HCT116 (cell line): ENCODE results near the gene CCSER1. TPM values are rescaled to one million over a fixed set of nuclear protein-coding genes. Genes with fewer than 3 reads are reported as not detected.

Source experiments
- ATAC-seq: fragments of 200-7000 bp; cut with Tn5 transposase; 2 replicates; pipeline ENCODE4 v1.9.1; 2020; ENCODE audit warnings: mild to moderate bottlenecking, moderate library complexity
- BruUV-seq: library from RNA; stranded (reverse); fragments of 400-500 nt; replicated peaks from 2 replicates; lab custom pipeline; 2021; lab: Mats Ljungman, UMichigan
- CTCF ChIA-PET: fragments of 300-600 bp; sonication (Branson Sonifier 250); formaldehyde crosslinking; loops from one replicate; lab custom pipeline; 2021; ENCODE audit warnings: antibody characterized with exemption; lab: Charles Lee
- POLR2A ChIA-PET: fragments of 300-600, 350-600 bp; sonication (Branson Sonifier 250); formaldehyde crosslinking; loops from one replicate; lab custom pipeline; 2021; ENCODE audit warnings: antibody characterized with exemption; lab: Charles Lee
- RAD21 ChIA-PET, 2 experiments: fragments of 300-600 bp; sonication (Branson Sonifier 250); formaldehyde crosslinking; loops; one replicate each; lab custom pipeline; 2023; ENCODE audit warnings: low total read pairs in 2 of 2; ENCODE audit not compliant: uncharacterized antibody in 2 of 2, unreplicated experiment in 2 of 2, low non-redundant PET in 1 of 2; lab: Charles Lee
- DNase-seq: peaks from one replicate; pipeline ENCODE4 v3.0.0-alpha.2; 2010; ENCODE audit warnings: low read depth, low spot score
- H2AFZ ChIP-seq: fragments of 200-600 bp; shearing (Covaris generic), sonication (generic); 2 replicates; pipeline ENCODE4 v1.6.1; 2017; ENCODE audit warnings: low read depth, mixed run types, mixed read lengths, antibody characterized with exemption, low read length; ENCODE audit not compliant: poor library complexity, severe bottlenecking
- H3K27ac ChIP-seq: 2 replicates; pipeline ENCODE4 v1.5.1; 2012; ENCODE audit warnings: low read depth, low read length
- H3K27me3 ChIP-seq: fragments of 200-600 bp; sonication (generic); 2 replicates; pipeline ENCODE4 v1.6.1; 2016; ENCODE audit warnings: mixed run types, low read length, mixed read lengths; ENCODE audit not compliant: insufficient read depth
- H3K36me3 ChIP-seq, 2 experiments: fragments of 200-500 bp in 1 of 2; fragments of 200-600 bp in 1 of 2; sonication (Bioruptor generic) in 1 of 2; sonication (generic) in 1 of 2; 2 replicates each; pipeline versions ENCODE4 v1.5.1 to v1.6.1; 2014 to 2016; ENCODE audit warnings: low read length in 2 of 2, inconsistent platforms in 1 of 2, mixed read lengths in 1 of 2, mixed run types in 1 of 2; ENCODE audit not compliant: insufficient read depth in 2 of 2, control insufficient read depth in 1 of 2
- H3K4me1 ChIP-seq, 2 experiments: fragments of 200-600 bp in 1 of 2; sonication (generic) in 1 of 2; 2 replicates each; pipeline versions ENCODE4 v1.5.1 to v1.6.1; 2012 to 2017; ENCODE audit warnings: low read length in 2 of 2, inconsistent platforms in 1 of 2, mild to moderate bottlenecking in 1 of 2, mixed read lengths in 1 of 2, mixed run types in 1 of 2, moderate library complexity in 1 of 2; ENCODE audit not compliant: insufficient read depth in 2 of 2, control insufficient read depth in 1 of 2
- H3K4me2 ChIP-seq: fragments of 200-600 bp; sonication (generic); 2 replicates; pipeline ENCODE4 v1.6.1; 2017; ENCODE audit warnings: mixed run types, low read length, mixed read lengths
- H3K4me3 ChIP-seq, 2 experiments: fragments of 200-600 bp in 1 of 2; sonication (generic) in 1 of 2; replicated peaks in 1 of 2; 2 replicates each; pipeline ENCODE4 v1.5.1; 2011 to 2016; ENCODE audit warnings: low read length in 2 of 2, control low read depth in 1 of 2, low read depth in 1 of 2, mild to moderate bottlenecking in 1 of 2, mixed read lengths in 1 of 2, mixed run types in 1 of 2
- H3K79me2 ChIP-seq: fragments of 200-600 bp; sonication (generic); 2 replicates; pipeline ENCODE4 v1.6.1; 2017; ENCODE audit warnings: mild to moderate bottlenecking, mixed run types, low read length, moderate library complexity, mixed read lengths; ENCODE audit not compliant: insufficient read depth
- H3K9ac ChIP-seq: fragments of 200-600 bp; sonication (generic); 2 replicates; pipeline ENCODE4 v1.6.1; 2016; ENCODE audit warnings: low read length, mixed read lengths
- H3K9me2 ChIP-seq: fragments of 200-600 bp; sonication (generic), shearing (Covaris generic); 2 replicates; pipeline ENCODE4 v1.6.1; 2017; ENCODE audit warnings: mixed run types, mild to moderate bottlenecking, moderate library complexity; ENCODE audit not compliant: insufficient read depth
- H3K9me3 ChIP-seq, 2 experiments: fragments of 200-500 bp in 1 of 2; fragments of 200-600 bp in 1 of 2; sonication (Bioruptor generic) in 1 of 2; sonication (generic) in 1 of 2; 2 replicates each; pipeline ENCODE4 v1.6.1; 2014 to 2017; ENCODE audit warnings: low read length in 2 of 2, mixed read lengths in 2 of 2, inconsistent platforms in 1 of 2, low read depth in 1 of 2, mild to moderate bottlenecking in 1 of 2, mixed run types in 1 of 2, moderate library complexity in 1 of 2; ENCODE audit not compliant: control insufficient read depth in 1 of 2, insufficient read depth in 1 of 2
- H4K20me1 ChIP-seq: fragments of 200-600 bp; sonication (generic), shearing (Covaris generic); 2 replicates; pipeline ENCODE4 v1.6.1; 2017; ENCODE audit warnings: mixed run types, mild to moderate bottlenecking, moderate library complexity; ENCODE audit not compliant: insufficient read depth
- CEBPB ChIP-seq: IDR thresholded peaks from 2 replicates; pipeline ENCODE4 v1.6.1; 2012; ENCODE audit warnings: low read depth
- EZH2phosphoT487 ChIP-seq: fragments of 200-600 bp; IDR thresholded peaks from 2 replicates; pipeline ENCODE4 v1.6.1; 2018; ENCODE audit warnings: antibody characterized with exemption, borderline replicate concordance
- JUND ChIP-seq: IDR thresholded peaks from 2 replicates; pipeline ENCODE4 v1.6.1; 2012
- POLR2A ChIP-seq: IDR thresholded peaks from 2 replicates; pipeline ENCODE4 v1.7.0; 2011; ENCODE audit warnings: borderline replicate concordance; ENCODE audit not compliant: insufficient read depth, insufficient read length; ENCODE audit errors: extremely low read depth
- POLR2AphosphoS5 ChIP-seq: IDR thresholded peaks from 2 replicates; pipeline ENCODE4 v1.6.1; 2011; ENCODE audit warnings: mild to moderate bottlenecking, low read depth, low read length, moderate library complexity
- SIN3A ChIP-seq: IDR thresholded peaks from 2 replicates; pipeline ENCODE4 v1.6.1; 2012; ENCODE audit warnings: low read depth
- SP1 ChIP-seq: IDR thresholded peaks from 2 replicates; pipeline ENCODE4 v1.6.1; 2012; ENCODE audit warnings: low read depth
- SRF ChIP-seq: IDR thresholded peaks from 2 replicates; pipeline ENCODE4 v1.6.1; 2012; ENCODE audit warnings: low read depth
- TCF7L2 ChIP-seq: IDR thresholded peaks from 2 replicates; pipeline ENCODE4 v1.7.0; 2011; ENCODE audit warnings: borderline replicate concordance, inconsistent platforms; ENCODE audit not compliant: insufficient read depth, insufficient read length; ENCODE audit errors: extremely low read depth
- YY1 ChIP-seq: IDR thresholded peaks from 2 replicates; pipeline ENCODE4 v1.6.1; 2011; ENCODE audit warnings: low read length, low read depth, moderate library complexity, mild to moderate bottlenecking; ENCODE audit not compliant: insufficient replicate concordance; ENCODE audit errors: extremely low read depth
- ZFX ChIP-seq: fragments of 450-650 bp; IDR thresholded peaks from 2 replicates; pipeline ENCODE4 v1.6.1; 2017
- ZNF274 ChIP-seq: fragments of 200-500 bp; sonication (Bioruptor generic); IDR thresholded peaks from 2 replicates; pipeline ENCODE4 v1.6.1; 2014; ENCODE audit warnings: mild to moderate bottlenecking, low read depth, low read length, inconsistent platforms
- intact Hi-C: fragments of 100-400 bp; cut with micrococcal nuclease; formaldehyde crosslinking; loops from 2 replicates; pipeline ENCODE4 v1.10.0; 2022
- total RNA-seq: library from RNA; stranded (reverse); gene quantifications from one replicate; pipeline ENCODE4 v1.2.1, GENCODE V29; 2021; ENCODE audit not compliant: unreplicated experiment
- TF ChIP-seq, protein P1 (sequence below): IDR thresholded peaks from 2 replicates; pipeline ENCODE4 v1.6.1; 2012; ENCODE audit warnings: low read depth
- TF ChIP-seq, protein P2 (sequence below): IDR thresholded peaks from 2 replicates; pipeline ENCODE4 v1.6.1; 2012

Gene CCSER1
- total RNA-seq, 1 experiment from 2014 or later = 6.7 TPM

DNA sequence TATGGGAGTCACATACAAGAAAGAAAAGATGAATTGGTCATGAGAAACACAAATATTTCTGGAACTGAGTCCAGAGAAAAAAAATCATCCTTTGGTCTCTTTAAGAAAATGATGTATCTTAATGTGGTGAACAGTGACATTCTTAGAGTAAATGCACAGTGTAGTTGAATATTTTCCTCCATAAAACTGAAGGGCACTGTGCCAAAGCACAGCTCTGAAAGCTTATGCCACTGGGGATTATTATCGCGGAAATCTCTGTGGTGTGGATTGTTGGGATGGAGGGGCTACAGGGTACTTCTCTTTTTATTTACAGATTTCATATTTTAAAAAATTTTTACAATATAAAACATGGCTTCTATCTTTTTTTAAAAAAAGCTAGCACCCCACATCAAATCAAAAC, 908.1 kb downstream of the CCSER1 start:
- Histone ChIP-seq H3K4me1 (no peaks in the 10 kb centered on the region), H3K27ac (no peak overlapping the region), H3K9me2 (no peaks in the 10 kb centered on the region), H3K9me3 (no peaks in the 10 kb centered on the region), H3K4me2 (no peak overlapping the region), H3K36me3 (no peaks in the 10 kb centered on the region), H3K79me2 (no peaks in the 10 kb centered on the region), H3K4me3 (no peak overlapping the region), H2AFZ (no peak overlapping the region), H3K9ac (no peak overlapping the region), H4K20me1 (no peaks in the 10 kb centered on the region), H3K27me3 (no peaks in the 10 kb centered on the region)
- no TSS peak for BruUV-seq
- no peak for ATAC-seq
- intact Hi-C loops = no loop called here
- no peak for DNase-seq
- CTCF ChIA-PET = no interaction called here
- no peak for TF ChIP-seq CEBPB
- TF ChIP-seq, protein P1, sequence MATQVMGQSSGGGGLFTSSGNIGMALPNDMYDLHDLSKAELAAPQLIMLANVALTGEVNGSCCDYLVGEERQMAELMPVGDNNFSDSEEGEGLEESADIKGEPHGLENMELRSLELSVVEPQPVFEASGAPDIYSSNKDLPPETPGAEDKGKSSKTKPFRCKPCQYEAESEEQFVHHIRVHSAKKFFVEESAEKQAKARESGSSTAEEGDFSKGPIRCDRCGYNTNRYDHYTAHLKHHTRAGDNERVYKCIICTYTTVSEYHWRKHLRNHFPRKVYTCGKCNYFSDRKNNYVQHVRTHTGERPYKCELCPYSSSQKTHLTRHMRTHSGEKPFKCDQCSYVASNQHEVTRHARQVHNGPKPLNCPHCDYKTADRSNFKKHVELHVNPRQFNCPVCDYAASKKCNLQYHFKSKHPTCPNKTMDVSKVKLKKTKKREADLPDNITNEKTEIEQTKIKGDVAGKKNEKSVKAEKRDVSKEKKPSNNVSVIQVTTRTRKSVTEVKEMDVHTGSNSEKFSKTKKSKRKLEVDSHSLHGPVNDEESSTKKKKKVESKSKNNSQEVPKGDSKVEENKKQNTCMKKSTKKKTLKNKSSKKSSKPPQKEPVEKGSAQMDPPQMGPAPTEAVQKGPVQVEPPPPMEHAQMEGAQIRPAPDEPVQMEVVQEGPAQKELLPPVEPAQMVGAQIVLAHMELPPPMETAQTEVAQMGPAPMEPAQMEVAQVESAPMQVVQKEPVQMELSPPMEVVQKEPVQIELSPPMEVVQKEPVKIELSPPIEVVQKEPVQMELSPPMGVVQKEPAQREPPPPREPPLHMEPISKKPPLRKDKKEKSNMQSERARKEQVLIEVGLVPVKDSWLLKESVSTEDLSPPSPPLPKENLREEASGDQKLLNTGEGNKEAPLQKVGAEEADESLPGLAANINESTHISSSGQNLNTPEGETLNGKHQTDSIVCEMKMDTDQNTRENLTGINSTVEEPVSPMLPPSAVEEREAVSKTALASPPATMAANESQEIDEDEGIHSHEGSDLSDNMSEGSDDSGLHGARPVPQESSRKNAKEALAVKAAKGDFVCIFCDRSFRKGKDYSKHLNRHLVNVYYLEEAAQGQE = no peak
- TF ChIP-seq TCF7L2 = no peak
- TF ChIP-seq POLR2AphosphoS5 = no peak
- POLR2A ChIA-PET = no interaction called here
- RAD21 ChIA-PET = no interaction called here

DNA sequence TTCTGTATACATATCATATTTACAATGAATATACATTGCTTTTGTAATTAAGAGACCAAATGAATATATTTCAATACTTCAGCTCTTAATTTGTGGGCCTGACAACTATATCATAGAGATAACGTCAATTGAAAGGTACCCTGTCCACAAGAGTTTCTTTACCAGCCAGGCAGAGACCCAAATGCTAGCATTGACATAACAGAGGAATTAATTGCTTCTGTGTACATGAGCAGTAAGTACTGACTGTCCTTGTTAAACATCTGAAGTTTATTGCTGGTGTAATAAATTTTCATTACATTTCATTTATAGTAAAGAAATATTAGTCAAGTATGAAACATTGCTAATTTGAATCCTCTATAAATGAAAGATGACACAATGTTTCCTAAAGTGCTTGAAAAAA, 910.8 kb downstream of the CCSER1 start:
- POLR2A ChIA-PET = no interaction called here
- Histone ChIP-seq H3K27ac (no peak overlapping the region), H3K4me1 (no peaks in the 10 kb centered on the region), H3K9me2 (no peaks in the 10 kb centered on the region), H3K27me3 (no peaks in the 10 kb centered on the region), H3K4me3 (no peak overlapping the region), H3K4me2 (no peak overlapping the region), H3K36me3 (no peaks in the 10 kb centered on the region), H4K20me1 (no peaks in the 10 kb centered on the region), H3K9me3 (no peaks in the 10 kb centered on the region), H2AFZ (no peak overlapping the region), H3K9ac (no peak overlapping the region), H3K79me2 (no peaks in the 10 kb centered on the region)
- intact Hi-C loops = no loop called here
- no TSS peak for BruUV-seq
- TF ChIP-seq POLR2AphosphoS5 (no peak), CEBPB (no peak), JUND (no peak), SIN3A (no peak), ZNF274 (no peak), ZFX (no peak), POLR2A (no peak), YY1 (no peak), EZH2phosphoT487 (no peak), SP1 (no peak), SRF (no peak)
- TF ChIP-seq, protein P2, sequence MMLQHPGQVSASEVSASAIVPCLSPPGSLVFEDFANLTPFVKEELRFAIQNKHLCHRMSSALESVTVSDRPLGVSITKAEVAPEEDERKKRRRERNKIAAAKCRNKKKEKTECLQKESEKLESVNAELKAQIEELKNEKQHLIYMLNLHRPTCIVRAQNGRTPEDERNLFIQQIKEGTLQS = no peak
- ATAC-seq (no peak), DNase-seq (no peak)
- RAD21 ChIA-PET = no interaction called here
- CTCF ChIA-PET = no interaction called here
